K562 (cell line): ENCODE measurements around the gene TMTC4. TPM values are rescaled to one million over a fixed set of nuclear protein-coding genes. Genes with fewer than 3 reads are reported as not detected.

Source experiments
- ATAC-seq: fragments of 200-7000 bp; cut with Tn5 transposase; 3 replicates; pipeline ENCODE4 v1.9.1; 2020; ENCODE audit warnings: moderate library complexity
- BruUV-seq: library from RNA; stranded (reverse); fragments of 400-500 nt; replicated peaks from 2 replicates; lab custom pipeline; 2021; lab: Mats Ljungman, UMichigan
- CTCF ChIA-PET: fragments of 300-600 bp; formaldehyde crosslinking; extraction: SDS; loops from one replicate; lab custom pipeline; 2021; ENCODE audit warnings: low intra/inter-chr PET ratio; lab: Yijun Ruan, JAX
- POLR2A ChIA-PET: fragments of 300-600, 350-650 bp; sonication (Branson Sonifier 250); formaldehyde crosslinking; extraction: SDS; loops from one replicate; lab custom pipeline; 2021; ENCODE audit warnings: antibody characterized with exemption, inconsistent platforms; lab: Yijun Ruan, JAX
- DNase-seq, 4 experiments: peaks; one replicate each; pipeline versions ENCODE4 v3.0.0 to v3.0.0-alpha.2; 2011 to 2018; ENCODE audit warnings: low spot score in 3 of 4, mixed read lengths in 3 of 4; ENCODE audit errors: extremely low read depth in 1 of 4
- FAIRE-seq: peaks from 2 replicates; lab custom pipeline; 2011; peaks lifted over from hg19 to GRCh38; lab: Jason Lieb, UNC
- H2AFZ ChIP-seq: 2 replicates; pipeline ENCODE4 v1.6.0; 2011; ENCODE audit warnings: low read depth, low read length, control low read depth, inconsistent platforms
- H3K27ac ChIP-seq: fragments of 200-600 bp; 3 replicates; pipeline ENCODE4 v1.8.0; 2011; ENCODE audit warnings: low read depth, mild to moderate bottlenecking, control low read depth, inconsistent platforms, low read length, moderate library complexity, mixed read lengths; ENCODE audit errors: extremely low read depth
- H3K27me3 ChIP-seq, 2 experiments: fragments of 300-600 bp in 1 of 2; 2 replicates in 1 of 2; 3 replicates in 1 of 2; pipeline versions ENCODE4 v1.6.0 to v1.8.0; 2011; ENCODE audit warnings: inconsistent platforms in 2 of 2, low read length in 2 of 2, mild to moderate bottlenecking in 1 of 2, mixed read lengths in 1 of 2, moderate library complexity in 1 of 2; ENCODE audit not compliant: control insufficient read depth in 2 of 2, insufficient read depth in 2 of 2
- H3K36me3 ChIP-seq: fragments of 300-600 bp; 3 replicates; pipeline ENCODE4 v1.8.0; 2011; ENCODE audit warnings: mild to moderate bottlenecking, low read length, inconsistent platforms; ENCODE audit not compliant: control insufficient read depth, insufficient read depth
- H3K4me1 ChIP-seq, 2 experiments: fragments of 200-600 bp in 1 of 2; replicated peaks in 1 of 2; 2 replicates in 1 of 2; 3 replicates in 1 of 2; pipeline versions ENCODE4 v1.5.1 to v1.8.0; 2011; ENCODE audit warnings: inconsistent platforms in 2 of 2, low read length in 2 of 2, mild to moderate bottlenecking in 1 of 2, mixed read lengths in 1 of 2, moderate library complexity in 1 of 2; ENCODE audit not compliant: control insufficient read depth in 2 of 2, insufficient read depth in 2 of 2
- H3K4me2 ChIP-seq: 2 replicates; pipeline ENCODE4 v1.6.1; 2011; ENCODE audit warnings: low read length, control low read depth, inconsistent platforms, mixed read lengths; ENCODE audit not compliant: insufficient read depth
- H3K4me3 ChIP-seq: fragments of 200-600 bp; sonication (generic), shearing (Covaris generic); 2 replicates; pipeline ENCODE4 v1.5.1; 2016; ENCODE audit warnings: control low read depth, inconsistent platforms
- H3K79me2 ChIP-seq: fragments of 200-600 bp; 3 replicates; pipeline ENCODE4 v1.8.0; 2011; ENCODE audit warnings: low read length, inconsistent platforms; ENCODE audit not compliant: control insufficient read depth, insufficient read depth
- H3K9ac ChIP-seq, 2 experiments: 2 replicates each; pipeline versions ENCODE4 v1.6.0 to v1.6.1; 2011; ENCODE audit warnings: low read depth in 2 of 2, low read length in 2 of 2, control low read depth in 1 of 2, inconsistent platforms in 1 of 2, mild to moderate bottlenecking in 1 of 2, mixed read lengths in 1 of 2; ENCODE audit not compliant: insufficient read depth in 1 of 2
- H3K9me1 ChIP-seq: one replicate; pipeline ENCODE4 v1.6.0; 2011; ENCODE audit warnings: inconsistent platforms, mild to moderate bottlenecking, low read length, moderate library complexity; ENCODE audit not compliant: control insufficient read depth, insufficient read depth
- H3K9me3 ChIP-seq: replicated peaks from 2 replicates; pipeline ENCODE4 v1.5.1; 2011; ENCODE audit warnings: low read depth, low read length, inconsistent platforms; ENCODE audit not compliant: control insufficient read depth, insufficient read depth
- H4K20me1 ChIP-seq: replicated peaks from 2 replicates; pipeline ENCODE4 v1.6.1; 2011; ENCODE audit warnings: low read length, inconsistent platforms, mixed read lengths; ENCODE audit not compliant: control insufficient read depth, insufficient read depth
- ARHGAP35 ChIP-seq: fragments of 450-650 bp; IDR thresholded peaks from 2 replicates; pipeline ENCODE4 v1.6.1; 2018; ENCODE audit not compliant: partially characterized antibody
- CSDE1 ChIP-seq, 2 experiments: fragments of 450-650 bp; IDR thresholded peaks; 2 replicates each; pipeline ENCODE4 v1.6.1; 2016; ENCODE audit warnings: mild to moderate bottlenecking in 1 of 2
- HIVEP1 ChIP-seq: fragments of 250-450 bp; sonication (Bioruptor Pico); IDR thresholded peaks from 2 replicates; pipeline ENCODE4 v1.4.0; 2020; ENCODE audit warnings: mild to moderate bottlenecking
- PHB2 ChIP-seq: fragments of 450-650 bp; IDR thresholded peaks from 2 replicates; pipeline ENCODE4 v1.6.1; 2017; ENCODE audit warnings: low read depth
- RBBP5 ChIP-seq: fragments of 200-600 bp; sonication (generic); IDR thresholded peaks from 2 replicates; pipeline ENCODE4 v1.6.1; 2012; ENCODE audit warnings: borderline replicate concordance, mild to moderate bottlenecking, low read length, control low read depth, inconsistent platforms; ENCODE audit not compliant: insufficient read depth, poor library complexity, severe bottlenecking
- RBM22 ChIP-seq: fragments of 200-400 bp; formaldehyde crosslinking; IDR thresholded peaks from 2 replicates; pipeline ENCODE4 v1.6.1; 2018; ENCODE audit warnings: low read length, low read depth; ENCODE audit not compliant: poor library complexity, severe bottlenecking
- STAG1 ChIP-seq: sonication (generic); formaldehyde crosslinking; IDR thresholded peaks from 2 replicates; pipeline ENCODE4 v1.5.0; 2020; ENCODE audit warnings: missing genetic modification reagents, borderline replicate concordance
- ZKSCAN1 ChIP-seq: fragments of 150-350 bp; IDR thresholded peaks from 2 replicates; pipeline ENCODE4 v1.6.1; 2016; ENCODE audit warnings: low read depth, low read length
- ZNF354B ChIP-seq: fragments of 250-450 bp; sonication (Bioruptor Pico); IDR thresholded peaks from 2 replicates; pipeline ENCODE4 v1.4.0; 2020
- ZNF507 ChIP-seq: conservative IDR thresholded peaks from 2 replicates; pipeline ENCODE4 v1.6.1; 2017; ENCODE audit warnings: missing genetic modification characterization, missing compliant biosample characterization
- ZNF76 ChIP-seq: fragments of 250-450 bp; sonication (Bioruptor Pico); IDR thresholded peaks from 2 replicates; pipeline ENCODE4 v1.4.0; 2020; ENCODE audit warnings: mild to moderate bottlenecking, moderate library complexity, borderline replicate concordance
- WGBS: fragments of 100-300 bp; shearing (Covaris generic); methylation state at CpG from one replicate; pipeline ENCODE4 v1.1.6; 2016; ENCODE audit warnings: low coverage, mixed read lengths; ENCODE audit not compliant: insufficient coverage; ENCODE audit errors: missing lambda C conversion rate; 5-methylcytosine and 5-hydroxymethylcytosine counted together
- in situ Hi-C: fragments of 300-500 bp; cut with MboI; formaldehyde crosslinking; loops from 4 replicates; pipeline ENCODE4 v1.15.0; 2018; ENCODE audit warnings: inconsistent platforms, mixed read lengths
- intact Hi-C: fragments of 100-400 bp; cut with micrococcal nuclease; formaldehyde crosslinking; loops from 2 replicates; pipeline ENCODE4 v1.14.2; 2022
- polyA plus RNA-seq, 8 experiments: library from polyadenylated mRNA; depleted of rRNA in 4 of 8; stranded (reverse) in 5 of 8; unstranded in 3 of 8; fragments of >200 nt; fragmentation: Nextera tagmentation in 2 of 8; fragmentation: Illumina TruSeq in 1 of 8; extraction: Ambion mirVana in 2 of 8; extraction: Trizol in 1 of 8; gene quantifications; 2 replicates each; pipeline versions ENCODE4 v1.2.1 to v1.2.3, GENCODE V29; 2011 to 2014; ENCODE audit warnings: inconsistent platforms in 1 of 8, missing spikeins in 1 of 8
- total RNA-seq, 7 experiments: library from RNA; depleted of rRNA in 6 of 7; stranded (reverse); fragments of >200 nt in 6 of 7; fragmentation: Illumina TruSeq in 2 of 7; extraction: Trizol in 2 of 7; gene quantifications; 2 replicates each; pipeline versions ENCODE4 v1.2.1 to v1.2.3, GENCODE V29; 2011 to 2021; ENCODE audit warnings: low replicate concordance in 1 of 7
- TF ChIP-seq, protein P1 (sequence below): fragments of 450-650 bp; formaldehyde crosslinking; conservative IDR thresholded peaks from 2 replicates; pipeline ENCODE4 v1.4.0; 2022; ENCODE audit warnings: mild to moderate bottlenecking, missing genetic modification characterization
- TF ChIP-seq, protein P2 (sequence below): fragments of 450-650 bp; formaldehyde crosslinking; IDR thresholded peaks from 2 replicates; pipeline ENCODE4 v1.4.0; 2020; ENCODE audit warnings: mild to moderate bottlenecking, mixed read lengths
- TF ChIP-seq, protein P3 (sequence below): fragments of 450-650 bp; IDR thresholded peaks from 2 replicates; pipeline ENCODE4 v1.6.1; 2018; ENCODE audit warnings: mild to moderate bottlenecking, low read depth; ENCODE audit not compliant: partially characterized antibody
- TF ChIP-seq, protein P4 (sequence below): fragments of 450-650 bp; IDR thresholded peaks from 2 replicates; pipeline ENCODE4 v1.7.0; 2016; ENCODE audit warnings: borderline replicate concordance

Gene TMTC4
- total and polyA plus RNA-seq, 9 of the 15 experiments (the other 6 are each of a cell fraction or from before 2014, with no cell fraction given): 3.5 to 16.7 (median 11.8) TPM

DNA sequence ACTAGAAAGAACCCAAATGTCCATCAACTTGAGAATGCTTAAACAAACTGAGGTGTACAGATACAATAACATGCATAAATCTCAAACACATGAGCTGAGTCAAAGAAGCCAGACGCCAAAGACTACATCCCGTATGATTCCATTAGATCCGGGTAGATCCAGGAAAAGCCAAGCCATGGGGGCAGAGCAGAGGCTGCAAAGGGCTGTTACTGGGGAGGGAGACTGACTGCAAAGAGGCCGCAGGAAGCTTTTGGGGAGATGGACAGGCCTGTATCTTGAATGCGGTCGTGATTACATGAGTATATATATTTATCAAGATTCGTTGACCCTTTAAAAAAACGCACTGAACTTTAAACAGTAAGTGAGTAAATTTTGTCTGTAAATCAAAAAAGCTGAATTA lies 114.7 kb downstream of the TMTC4 start:
- no peak overlapping the region for H3K27ac ChIP-seq
- H3K4me3 ChIP-seq: no peak overlapping the region
- in situ Hi-C loops (loop anchor here (25.0 kb wide), 1 partner anchor 552 kb away; no protein-coding TSS in a partner anchor), intact Hi-C loops (no loop called here)
- ATAC-seq: no peak
- H3K36me3 ChIP-seq: no peaks in the 10 kb centered on the region
- no peak overlapping the region for H2AFZ ChIP-seq
- ChIA-PET CTCF (no interaction called here), POLR2A (interaction anchor here (0.6 kb wide), 1 partner anchor 577 kb away, joined by 3 read pairs; no protein-coding TSS in a partner anchor)
- H3K9me3 ChIP-seq: no peaks in the 10 kb centered on the region
- H3K9ac ChIP-seq: no peak overlapping the region
- no peak overlapping the region for H3K4me2 ChIP-seq
- no peaks in the 10 kb centered on the region for H3K9me1 ChIP-seq
- no peaks in the 10 kb centered on the region for H3K79me2 ChIP-seq
- BruUV-seq: no TSS peak
- no peak for FAIRE-seq
- TF ChIP-seq ZNF76 (CRISPR knock-in tag) (no peak), ZNF354B (CRISPR knock-in tag) (no peak), ZKSCAN1 (no peak), HIVEP1 (no peak), CSDE1 (IDR thresholded peaks at IDR 0.05) (no peak), RBBP5 (no peak), ARHGAP35 (no peak), RBM22 (no peak), STAG1 (CRISPR knock-in tag) (no peak), PHB2 (no peak), ZNF507 (tag) (no peak)
- TF ChIP-seq, protein P1, sequence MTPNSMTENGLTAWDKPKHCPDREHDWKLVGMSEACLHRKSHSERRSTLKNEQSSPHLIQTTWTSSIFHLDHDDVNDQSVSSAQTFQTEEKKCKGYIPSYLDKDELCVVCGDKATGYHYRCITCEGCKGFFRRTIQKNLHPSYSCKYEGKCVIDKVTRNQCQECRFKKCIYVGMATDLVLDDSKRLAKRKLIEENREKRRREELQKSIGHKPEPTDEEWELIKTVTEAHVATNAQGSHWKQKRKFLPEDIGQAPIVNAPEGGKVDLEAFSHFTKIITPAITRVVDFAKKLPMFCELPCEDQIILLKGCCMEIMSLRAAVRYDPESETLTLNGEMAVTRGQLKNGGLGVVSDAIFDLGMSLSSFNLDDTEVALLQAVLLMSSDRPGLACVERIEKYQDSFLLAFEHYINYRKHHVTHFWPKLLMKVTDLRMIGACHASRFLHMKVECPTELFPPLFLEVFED: no peak
- TF ChIP-seq, protein P2, sequence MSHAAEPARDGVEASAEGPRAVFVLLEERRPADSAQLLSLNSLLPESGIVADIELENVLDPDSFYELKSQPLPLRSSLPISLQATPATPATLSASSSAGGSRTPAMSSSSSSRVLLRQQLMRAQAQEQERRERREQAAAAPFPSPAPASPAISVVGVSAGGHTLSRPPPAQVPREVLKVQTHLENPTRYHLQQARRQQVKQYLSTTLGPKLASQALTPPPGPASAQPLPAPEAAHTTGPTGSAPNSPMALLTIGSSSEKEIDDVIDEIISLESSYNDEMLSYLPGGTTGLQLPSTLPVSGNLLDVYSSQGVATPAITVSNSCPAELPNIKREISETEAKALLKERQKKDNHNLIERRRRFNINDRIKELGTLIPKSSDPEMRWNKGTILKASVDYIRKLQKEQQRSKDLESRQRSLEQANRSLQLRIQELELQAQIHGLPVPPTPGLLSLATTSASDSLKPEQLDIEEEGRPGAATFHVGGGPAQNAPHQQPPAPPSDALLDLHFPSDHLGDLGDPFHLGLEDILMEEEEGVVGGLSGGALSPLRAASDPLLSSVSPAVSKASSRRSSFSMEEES: no peak
- TF ChIP-seq, protein P3, sequence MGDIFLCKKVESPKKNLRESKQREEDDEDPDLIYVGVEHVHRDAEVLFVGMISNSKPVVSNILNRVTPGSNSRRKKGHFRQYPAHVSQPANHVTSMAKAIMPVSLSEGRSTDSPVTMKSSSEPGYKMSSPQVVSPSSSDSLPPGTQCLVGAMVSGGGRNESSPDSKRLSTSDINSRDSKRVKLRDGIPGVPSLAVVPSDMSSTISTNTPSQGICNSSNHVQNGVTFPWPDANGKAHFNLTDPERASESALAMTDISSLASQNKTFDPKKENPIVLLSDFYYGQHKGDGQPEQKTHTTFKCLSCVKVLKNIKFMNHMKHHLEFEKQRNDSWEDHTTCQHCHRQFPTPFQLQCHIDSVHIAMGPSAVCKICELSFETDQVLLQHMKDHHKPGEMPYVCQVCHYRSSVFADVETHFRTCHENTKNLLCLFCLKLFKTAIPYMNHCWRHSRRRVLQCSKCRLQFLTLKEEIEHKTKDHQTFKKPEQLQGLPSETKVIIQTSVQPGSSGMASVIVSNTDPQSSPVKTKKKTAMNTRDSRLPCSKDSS: no peak
- TF ChIP-seq, protein P4, sequence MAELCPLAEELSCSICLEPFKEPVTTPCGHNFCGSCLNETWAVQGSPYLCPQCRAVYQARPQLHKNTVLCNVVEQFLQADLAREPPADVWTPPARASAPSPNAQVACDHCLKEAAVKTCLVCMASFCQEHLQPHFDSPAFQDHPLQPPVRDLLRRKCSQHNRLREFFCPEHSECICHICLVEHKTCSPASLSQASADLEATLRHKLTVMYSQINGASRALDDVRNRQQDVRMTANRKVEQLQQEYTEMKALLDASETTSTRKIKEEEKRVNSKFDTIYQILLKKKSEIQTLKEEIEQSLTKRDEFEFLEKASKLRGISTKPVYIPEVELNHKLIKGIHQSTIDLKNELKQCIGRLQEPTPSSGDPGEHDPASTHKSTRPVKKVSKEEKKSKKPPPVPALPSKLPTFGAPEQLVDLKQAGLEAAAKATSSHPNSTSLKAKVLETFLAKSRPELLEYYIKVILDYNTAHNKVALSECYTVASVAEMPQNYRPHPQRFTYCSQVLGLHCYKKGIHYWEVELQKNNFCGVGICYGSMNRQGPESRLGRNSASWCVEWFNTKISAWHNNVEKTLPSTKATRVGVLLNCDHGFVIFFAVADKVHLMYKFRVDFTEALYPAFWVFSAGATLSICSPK: no peak
- H3K27me3 ChIP-seq: peaks cover 3 to 26% of the 10 kb centered on the region in 2 experiments; a peak in 3 of 5 replicates
- DNase-seq: no peak
- no peaks in the 10 kb centered on the region for H4K20me1 ChIP-seq
- WGBS: 0% methylated on average over 7 of the region's 8 CpGs
- H3K4me1 ChIP-seq: no peaks in the 10 kb centered on the region
